DOHH2 (cell line): ENCODE data around the gene AURKAIP1.

Source experiments
- H3F3A ChIP-seq: fragments of 200-600 bp; sonication (generic), shearing (Covaris generic); 2 replicates; pipeline ENCODE4 v1.6.0; 2016; ENCODE audit warnings: antibody characterized with exemption, mild to moderate bottlenecking; ENCODE audit not compliant: control insufficient read depth, insufficient read depth
- H3K27ac ChIP-seq: fragments of 200-600 bp; sonication (generic); 2 replicates; pipeline ENCODE4 v1.5.1; 2014; ENCODE audit warnings: low read depth, mild to moderate bottlenecking, low read length, moderate library complexity
- H3K27me3 ChIP-seq: fragments of 200-600 bp; sonication (generic); 2 replicates; pipeline ENCODE4 v1.6.1; 2014; ENCODE audit warnings: mild to moderate bottlenecking, low read length, mixed read lengths; ENCODE audit not compliant: control insufficient read depth
- H3K36me3 ChIP-seq: fragments of 200-600 bp; sonication (generic); 2 replicates; pipeline ENCODE4 v1.6.1; 2014; ENCODE audit warnings: mild to moderate bottlenecking, low read length, moderate library complexity, mixed read lengths; ENCODE audit not compliant: control insufficient read depth
- H3K4me1 ChIP-seq: fragments of 200-600 bp; sonication (generic); 2 replicates; pipeline ENCODE4 v1.6.1; 2014; ENCODE audit warnings: mild to moderate bottlenecking, low read length, mixed read lengths; ENCODE audit not compliant: control insufficient read depth
- H3K4me2 ChIP-seq: fragments of 200-600 bp; sonication (generic); 2 replicates; pipeline ENCODE4 v1.6.0; 2014; ENCODE audit warnings: mild to moderate bottlenecking, low read length, moderate library complexity
- H3K4me3 ChIP-seq: fragments of 200-600 bp; sonication (generic); 2 replicates; pipeline ENCODE4 v1.5.1; 2014; ENCODE audit warnings: mild to moderate bottlenecking, low read length, mixed read lengths
- H3K79me2 ChIP-seq: fragments of 200-600 bp; sonication (generic); 2 replicates; pipeline ENCODE4 v1.6.1; 2014; ENCODE audit warnings: mild to moderate bottlenecking, low read length, mixed read lengths; ENCODE audit not compliant: control insufficient read depth
- H3K9me2 ChIP-seq: fragments of 200-600 bp; sonication (generic); replicated peaks from 2 replicates; pipeline ENCODE4 v1.6.1; 2014; ENCODE audit warnings: mild to moderate bottlenecking, low read length, mixed read lengths; ENCODE audit not compliant: control insufficient read depth
- H3K9me3 ChIP-seq: fragments of 200-600 bp; sonication (generic); 2 replicates; pipeline ENCODE4 v1.6.1; 2014; ENCODE audit warnings: antibody characterized with exemption, low read length, mixed read lengths; ENCODE audit not compliant: control insufficient read depth, insufficient read depth
- H4K20me1 ChIP-seq: fragments of 200-600 bp; sonication (generic); 2 replicates; pipeline ENCODE4 v1.6.0; 2014; ENCODE audit warnings: low read depth, mild to moderate bottlenecking, antibody characterized with exemption, low read length, moderate library complexity; ENCODE audit not compliant: control insufficient read depth, insufficient read depth
- EZH2phosphoT487 ChIP-seq: fragments of 200-600 bp; sonication (generic); IDR thresholded peaks from 2 replicates; pipeline ENCODE4 v1.6.1; 2017; ENCODE audit warnings: borderline replicate concordance, mild to moderate bottlenecking, antibody characterized with exemption, low read length, moderate library complexity, mixed read lengths
- TF ChIP-seq, protein P1 (sequence below): fragments of 200-600 bp; sonication (generic); IDR thresholded peaks from one replicate; pipeline ENCODE4 v1.5.1; 2014; ENCODE audit warnings: antibody characterized with exemption, mild to moderate bottlenecking, low read depth, low read length; ENCODE audit not compliant: poor library complexity, severe bottlenecking

The AURKAIP1 gene

DNA sequence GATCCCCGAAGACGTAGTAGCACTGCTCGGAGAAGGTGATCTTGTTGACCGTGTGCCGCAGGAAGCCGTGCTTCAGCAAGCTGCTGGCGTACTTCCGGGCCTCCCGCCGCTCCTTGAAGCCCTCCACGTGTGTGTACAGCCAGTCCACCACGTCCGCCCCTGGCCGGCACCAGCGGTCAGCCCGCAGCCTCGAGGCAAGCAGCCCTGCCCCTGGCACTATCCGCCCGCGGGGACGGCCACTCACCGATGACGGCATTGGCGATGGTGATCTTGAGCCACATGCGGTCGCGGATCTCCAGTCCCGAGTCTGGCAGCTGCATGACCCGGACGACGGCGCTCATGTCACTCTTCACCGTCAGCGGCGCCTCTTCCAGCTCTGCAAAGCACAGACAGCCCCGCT is 36.7 kb downstream of the AURKAIP1 start:
- H3K27me3 ChIP-seq, result no peaks in the 10 kb centered on the region
- peaks cover 1% of the 10 kb centered on the region for H3K79me2 ChIP-seq
- no peak overlapping the region for H3K27ac ChIP-seq
- H4K20me1 ChIP-seq, result peaks cover 5% of the 10 kb centered on the region; the same call in 1 of the 2 replicates
- H3K4me3 ChIP-seq, result no peak overlapping the region
- TF ChIP-seq, protein P1, sequence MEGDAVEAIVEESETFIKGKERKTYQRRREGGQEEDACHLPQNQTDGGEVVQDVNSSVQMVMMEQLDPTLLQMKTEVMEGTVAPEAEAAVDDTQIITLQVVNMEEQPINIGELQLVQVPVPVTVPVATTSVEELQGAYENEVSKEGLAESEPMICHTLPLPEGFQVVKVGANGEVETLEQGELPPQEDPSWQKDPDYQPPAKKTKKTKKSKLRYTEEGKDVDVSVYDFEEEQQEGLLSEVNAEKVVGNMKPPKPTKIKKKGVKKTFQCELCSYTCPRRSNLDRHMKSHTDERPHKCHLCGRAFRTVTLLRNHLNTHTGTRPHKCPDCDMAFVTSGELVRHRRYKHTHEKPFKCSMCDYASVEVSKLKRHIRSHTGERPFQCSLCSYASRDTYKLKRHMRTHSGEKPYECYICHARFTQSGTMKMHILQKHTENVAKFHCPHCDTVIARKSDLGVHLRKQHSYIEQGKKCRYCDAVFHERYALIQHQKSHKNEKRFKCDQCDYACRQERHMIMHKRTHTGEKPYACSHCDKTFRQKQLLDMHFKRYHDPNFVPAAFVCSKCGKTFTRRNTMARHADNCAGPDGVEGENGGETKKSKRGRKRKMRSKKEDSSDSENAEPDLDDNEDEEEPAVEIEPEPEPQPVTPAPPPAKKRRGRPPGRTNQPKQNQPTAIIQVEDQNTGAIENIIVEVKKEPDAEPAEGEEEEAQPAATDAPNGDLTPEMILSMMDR, result no peak
- TF ChIP-seq EZH2phosphoT487, result no peak
- H3K9me2 ChIP-seq, result no peaks in the 10 kb centered on the region
- no peak overlapping the region for H3K4me2 ChIP-seq
- no peaks in the 10 kb centered on the region for H3F3A ChIP-seq
- H3K9me3 ChIP-seq, result peaks cover 5% of the 10 kb centered on the region; the same call in 1 of the 2 replicates
- H3K4me1 ChIP-seq, result no peaks in the 10 kb centered on the region
- H3K36me3 ChIP-seq, result peaks cover 29% of the 10 kb centered on the region

DNA sequence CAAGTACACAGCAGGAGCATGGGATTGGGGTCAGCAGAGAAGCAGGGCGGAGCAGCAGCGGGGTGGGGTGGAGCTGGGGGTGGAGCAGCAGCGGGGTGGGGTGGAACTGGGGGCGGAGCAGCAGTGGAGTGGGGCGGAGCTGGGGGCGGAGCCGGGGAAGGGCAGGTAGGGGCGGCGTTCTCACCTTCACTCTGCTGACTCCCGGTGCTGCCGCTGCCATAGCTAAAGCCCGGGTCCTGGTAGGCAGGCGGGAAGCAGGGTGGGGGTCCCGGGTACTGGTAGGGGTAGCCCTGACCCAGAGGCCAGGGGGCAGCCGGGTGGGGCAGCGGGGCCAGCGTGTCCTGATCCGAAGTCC is 37.2 kb downstream of the AURKAIP1 start:
- Histone ChIP-seq H3K4me2 (no peak overlapping the region), H3K79me2 (no peaks in the 10 kb centered on the region), H3K9me3 (peaks cover 5% of the 10 kb centered on the region; the same call in 1 of the 2 replicates), H3K36me3 (peaks cover 29% of the 10 kb centered on the region), H3K27ac (no peak overlapping the region), H3K27me3 (no peaks in the 10 kb centered on the region), H3K9me2 (no peaks in the 10 kb centered on the region), H3F3A (no peaks in the 10 kb centered on the region), H4K20me1 (peaks cover 5% of the 10 kb centered on the region; the same call in 1 of the 2 replicates), H3K4me1 (no peaks in the 10 kb centered on the region), H3K4me3 (no peak overlapping the region)
- TF ChIP-seq, protein P1, result no peak
- no peak for TF ChIP-seq EZH2phosphoT487

DNA sequence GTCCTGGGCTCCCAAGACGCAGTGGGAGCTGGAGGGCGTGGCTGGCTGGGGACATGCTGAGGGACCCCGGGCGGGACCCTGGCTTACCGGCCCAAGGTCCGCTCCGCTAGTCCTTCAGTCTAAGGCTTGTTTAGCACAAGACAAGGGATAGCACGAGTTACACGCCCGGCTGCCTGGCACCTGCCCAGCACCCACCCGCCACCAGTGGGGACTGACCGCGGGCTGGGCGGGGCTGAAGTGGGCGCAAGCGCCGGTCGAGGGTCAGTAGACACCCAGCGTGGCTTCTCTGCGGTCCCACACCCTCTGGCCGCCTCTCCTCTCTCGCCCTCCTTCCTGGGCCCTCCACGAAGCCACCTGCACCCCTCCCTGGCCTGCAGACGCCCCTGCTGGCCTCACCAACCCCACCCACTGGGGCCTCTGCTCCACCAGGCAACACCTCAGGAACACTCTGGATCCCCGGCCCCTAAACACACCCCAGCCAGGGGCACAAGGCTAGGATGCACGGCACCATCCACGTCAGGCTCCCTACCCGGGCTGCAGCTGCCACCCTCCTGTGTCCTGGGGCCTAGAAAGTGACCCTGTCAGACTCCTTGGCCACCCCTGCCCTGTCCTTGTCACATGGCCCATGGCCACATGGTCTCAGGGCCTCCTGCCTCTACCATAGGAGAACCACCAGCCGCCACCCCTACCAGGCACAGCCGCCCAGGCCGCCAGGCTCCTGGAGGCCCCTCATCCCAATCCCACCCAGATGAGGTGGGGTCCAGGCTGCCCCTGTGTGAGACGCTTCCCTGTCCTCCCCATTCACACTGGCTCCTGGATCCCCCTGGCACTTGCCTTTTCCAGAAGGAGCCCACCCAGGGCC is 37.8 kb downstream of the AURKAIP1 start:
- H3K4me2 ChIP-seq, result no peak overlapping the region
- no peaks in the 10 kb centered on the region for H3K9me2 ChIP-seq
- no peaks in the 10 kb centered on the region for H3F3A ChIP-seq
- no peaks in the 10 kb centered on the region for H3K27me3 ChIP-seq
- no peaks in the 10 kb centered on the region for H3K4me1 ChIP-seq
- H3K4me3 ChIP-seq, result no peak overlapping the region
- H4K20me1 ChIP-seq, result peaks cover 5% of the 10 kb centered on the region; the same call in 1 of the 2 replicates
- H3K9me3 ChIP-seq, result peaks cover 5% of the 10 kb centered on the region; the same call in 1 of the 2 replicates
- no peak for TF ChIP-seq EZH2phosphoT487
- TF ChIP-seq, protein P1, result no peak
- H3K79me2 ChIP-seq, result no peaks in the 10 kb centered on the region
- H3K27ac ChIP-seq, result no peak overlapping the region
- peaks cover 27% of the 10 kb centered on the region for H3K36me3 ChIP-seq
